WTC11 (cell line): ENCODE data around the gene HOXA13. TPM values are rescaled to one million over a fixed set of nuclear protein-coding genes. Genes with fewer than 3 reads are reported as not detected.

Experiments
- ATAC-seq: fragments of 200-7000 bp; cut with Tn5 transposase; 2 replicates; pipeline ENCODE4 v1.10.0; 2021; ENCODE audit warnings: mild to moderate bottlenecking, moderate library complexity
- CTCF ChIA-PET: fragments of 300-600 bp; sonication (Branson Sonifier 250); formaldehyde crosslinking; loops from one replicate; lab custom pipeline; 2021; ENCODE audit warnings: antibody characterized with exemption; lab: Charles Lee
- POLR2A ChIA-PET: fragments of 350-600 bp; sonication (Branson Sonifier 250); formaldehyde crosslinking; loops from one replicate; lab custom pipeline; 2021; ENCODE audit warnings: antibody characterized with exemption; lab: Charles Lee
- DNase-seq: peaks from one replicate; pipeline ENCODE4 v3.0.0; 2021; ENCODE audit warnings: low spot score
- H3K27ac Mint-ChIP-seq: 2 replicates; pipeline ENCODE4 v1.8.0; 2021; ENCODE audit warnings: mixed read lengths
- H3K27me3 Mint-ChIP-seq: 2 replicates; pipeline ENCODE4 v1.8.0; 2021; ENCODE audit warnings: low read depth, mild to moderate bottlenecking, moderate library complexity, mixed read lengths
- H3K36me3 Mint-ChIP-seq: 2 replicates; pipeline ENCODE4 v1.8.0; 2021; ENCODE audit warnings: mixed read lengths
- H3K4me1 Mint-ChIP-seq: 2 replicates; pipeline ENCODE4 v1.8.0; 2022; ENCODE audit warnings: mixed read lengths
- H3K4me3 Mint-ChIP-seq: 2 replicates; pipeline ENCODE4 v1.8.0; 2021; ENCODE audit warnings: mild to moderate bottlenecking, moderate library complexity, mixed read lengths
- H3K9me3 Mint-ChIP-seq: 2 replicates; pipeline ENCODE4 v1.8.0; 2021; ENCODE audit warnings: mixed read lengths
- ATF1 ChIP-seq: sonication (generic); formaldehyde crosslinking; IDR thresholded peaks from 2 replicates; pipeline ENCODE4 v1.8.1; 2023; ENCODE audit warnings: mild to moderate bottlenecking, moderate library complexity, missing genetic modification reagents
- CBFB ChIP-seq: sonication (generic); formaldehyde crosslinking; IDR thresholded peaks from 2 replicates; pipeline ENCODE4 v1.8.1; 2022; ENCODE audit warnings: mild to moderate bottlenecking, low read depth, missing genetic modification reagents
- ESRRA ChIP-seq: sonication (generic); formaldehyde crosslinking; IDR thresholded peaks from 2 replicates; pipeline ENCODE4 v1.8.1; 2022; ENCODE audit warnings: mild to moderate bottlenecking, missing genetic modification reagents, borderline replicate concordance
- ETV6 ChIP-seq: sonication (generic); formaldehyde crosslinking; IDR thresholded peaks from 2 replicates; pipeline ENCODE4 v1.8.1; 2022; ENCODE audit warnings: mild to moderate bottlenecking, missing genetic modification reagents
- GABPB1 ChIP-seq: sonication (generic); formaldehyde crosslinking; IDR thresholded peaks from 2 replicates; pipeline ENCODE4 v1.8.1; 2023; ENCODE audit warnings: mild to moderate bottlenecking, missing genetic modification reagents
- JUN ChIP-seq: sonication (generic); formaldehyde crosslinking; IDR thresholded peaks from 2 replicates; pipeline ENCODE4 v1.8.0; 2023; ENCODE audit warnings: mild to moderate bottlenecking, missing genetic modification reagents
- NFE2L1 ChIP-seq: sonication (generic); formaldehyde crosslinking; IDR thresholded peaks from 2 replicates; pipeline ENCODE4 v1.8.1; 2023; ENCODE audit warnings: missing genetic modification reagents
- NFYB ChIP-seq: sonication (generic); formaldehyde crosslinking; conservative IDR thresholded peaks from 2 replicates; pipeline ENCODE4 v1.8.0; 2022; ENCODE audit warnings: low read depth, missing genetic modification reagents
- PRRX2 ChIP-seq: fragments of 250-450 bp; sonication (Bioruptor Pico); IDR thresholded peaks from 2 replicates; pipeline ENCODE4 v1.8.0; 2021; ENCODE audit warnings: mild to moderate bottlenecking
- SMAD3 ChIP-seq: sonication (generic); formaldehyde crosslinking; IDR thresholded peaks from 2 replicates; pipeline ENCODE4 v1.8.0; 2022; ENCODE audit warnings: missing genetic modification reagents, mild to moderate bottlenecking, borderline replicate concordance
- TEAD4 ChIP-seq: sonication (generic); formaldehyde crosslinking; IDR thresholded peaks from 2 replicates; pipeline ENCODE4 v1.8.0; 2022; ENCODE audit warnings: mild to moderate bottlenecking, missing genetic modification reagents
- ZNF138 ChIP-seq: sonication (generic); formaldehyde crosslinking; conservative IDR thresholded peaks from 2 replicates; pipeline ENCODE4 v1.8.1; 2022; ENCODE audit warnings: mild to moderate bottlenecking, moderate library complexity, missing genetic modification reagents
- ZNF317 ChIP-seq: sonication (generic); formaldehyde crosslinking; IDR thresholded peaks from 2 replicates; pipeline ENCODE4 v1.8.1; 2023; ENCODE audit warnings: low read depth, mild to moderate bottlenecking, moderate library complexity, missing genetic modification reagents, borderline replicate concordance
- total RNA-seq: library from RNA; stranded (reverse); gene quantifications from 3 replicates; pipeline ENCODE4 v1.2.3, GENCODE V29; 2021
- TF ChIP-seq, protein P1 (sequence below): sonication (generic); formaldehyde crosslinking; IDR thresholded peaks from 2 replicates; pipeline ENCODE4 v1.8.1; 2022; ENCODE audit warnings: mild to moderate bottlenecking, missing genetic modification reagents, moderate library complexity, borderline replicate concordance
- TF ChIP-seq, protein P2 (sequence below): sonication (generic); formaldehyde crosslinking; IDR thresholded peaks from 2 replicates; pipeline ENCODE4 v1.8.0; 2022; ENCODE audit warnings: missing genetic modification reagents
- TF ChIP-seq, protein P3 (sequence below): sonication (generic); formaldehyde crosslinking; IDR thresholded peaks from 2 replicates; pipeline ENCODE4 v1.8.0; 2023; ENCODE audit warnings: missing genetic modification reagents, mild to moderate bottlenecking, borderline replicate concordance
- TF ChIP-seq, protein P4 (sequence below): sonication (generic); formaldehyde crosslinking; IDR thresholded peaks from 2 replicates; pipeline ENCODE4 v1.8.0; 2023; ENCODE audit warnings: mild to moderate bottlenecking, missing genetic modification reagents
- TF ChIP-seq, protein P5 (sequence below): fragments of 250-450 bp; sonication (Bioruptor Pico); IDR thresholded peaks from 2 replicates; pipeline ENCODE4 v1.9.0; 2021; ENCODE audit warnings: mild to moderate bottlenecking

Gene HOXA13
- total RNA-seq, 1 experiment from 2014 or later: not detected

DNA sequence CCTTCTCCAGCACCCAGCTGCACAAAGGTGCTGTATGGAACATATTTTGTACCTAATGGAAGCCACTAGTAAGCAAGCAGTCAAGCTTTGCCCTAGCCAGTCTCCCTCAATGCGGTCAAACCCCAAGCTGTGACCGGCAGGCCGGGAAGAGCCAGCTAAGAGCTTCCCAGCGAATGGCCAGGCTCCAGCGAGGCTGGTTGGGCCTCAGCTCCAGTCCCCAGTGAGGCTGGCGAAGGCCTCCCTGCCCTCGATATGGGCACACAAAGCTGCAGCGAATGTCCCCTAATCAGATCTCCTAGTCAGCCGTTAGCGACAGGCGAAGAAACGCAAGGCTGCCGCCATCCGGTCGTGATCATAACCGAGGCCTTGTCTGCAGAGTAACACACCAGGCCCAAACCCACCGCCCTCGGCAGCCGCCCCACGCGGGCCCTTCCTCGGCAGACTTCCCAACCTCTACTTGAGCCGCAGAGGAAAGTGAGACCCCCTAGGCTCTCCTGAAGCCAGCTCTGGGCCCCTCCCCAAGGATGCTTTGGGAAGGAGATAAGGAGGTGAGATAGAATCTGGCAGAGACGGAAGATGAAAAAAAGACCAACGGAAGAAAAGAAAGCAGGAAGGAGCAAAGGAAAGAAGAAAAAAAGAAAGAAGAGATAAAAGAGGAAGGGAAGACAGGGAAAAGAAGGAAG lies 31.5 kb downstream of the HOXA13 start:
- TF ChIP-seq ATF1 (no peak), NFYB (CRISPR knock-in tag) (no peak), JUN (CRISPR knock-in tag) (no peak), ZNF138 (CRISPR knock-in tag) (no peak), ETV6 (CRISPR knock-in tag) (no peak), CBFB (CRISPR knock-in tag) (no peak), NFE2L1 (CRISPR knock-in tag) (no peak), PRRX2 (no peak), SMAD3 (CRISPR knock-in tag) (no peak), TEAD4 (CRISPR knock-in tag) (no peak), ESRRA (CRISPR knock-in tag) (no peak), GABPB1 (CRISPR knock-in tag) (no peak), ZNF317 (CRISPR knock-in tag) (no peak)
- TF ChIP-seq, protein P1, sequence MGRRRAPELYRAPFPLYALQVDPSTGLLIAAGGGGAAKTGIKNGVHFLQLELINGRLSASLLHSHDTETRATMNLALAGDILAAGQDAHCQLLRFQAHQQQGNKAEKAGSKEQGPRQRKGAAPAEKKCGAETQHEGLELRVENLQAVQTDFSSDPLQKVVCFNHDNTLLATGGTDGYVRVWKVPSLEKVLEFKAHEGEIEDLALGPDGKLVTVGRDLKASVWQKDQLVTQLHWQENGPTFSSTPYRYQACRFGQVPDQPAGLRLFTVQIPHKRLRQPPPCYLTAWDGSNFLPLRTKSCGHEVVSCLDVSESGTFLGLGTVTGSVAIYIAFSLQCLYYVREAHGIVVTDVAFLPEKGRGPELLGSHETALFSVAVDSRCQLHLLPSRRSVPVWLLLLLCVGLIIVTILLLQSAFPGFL (CRISPR knock-in tag): no peak
- TF ChIP-seq, protein P2, sequence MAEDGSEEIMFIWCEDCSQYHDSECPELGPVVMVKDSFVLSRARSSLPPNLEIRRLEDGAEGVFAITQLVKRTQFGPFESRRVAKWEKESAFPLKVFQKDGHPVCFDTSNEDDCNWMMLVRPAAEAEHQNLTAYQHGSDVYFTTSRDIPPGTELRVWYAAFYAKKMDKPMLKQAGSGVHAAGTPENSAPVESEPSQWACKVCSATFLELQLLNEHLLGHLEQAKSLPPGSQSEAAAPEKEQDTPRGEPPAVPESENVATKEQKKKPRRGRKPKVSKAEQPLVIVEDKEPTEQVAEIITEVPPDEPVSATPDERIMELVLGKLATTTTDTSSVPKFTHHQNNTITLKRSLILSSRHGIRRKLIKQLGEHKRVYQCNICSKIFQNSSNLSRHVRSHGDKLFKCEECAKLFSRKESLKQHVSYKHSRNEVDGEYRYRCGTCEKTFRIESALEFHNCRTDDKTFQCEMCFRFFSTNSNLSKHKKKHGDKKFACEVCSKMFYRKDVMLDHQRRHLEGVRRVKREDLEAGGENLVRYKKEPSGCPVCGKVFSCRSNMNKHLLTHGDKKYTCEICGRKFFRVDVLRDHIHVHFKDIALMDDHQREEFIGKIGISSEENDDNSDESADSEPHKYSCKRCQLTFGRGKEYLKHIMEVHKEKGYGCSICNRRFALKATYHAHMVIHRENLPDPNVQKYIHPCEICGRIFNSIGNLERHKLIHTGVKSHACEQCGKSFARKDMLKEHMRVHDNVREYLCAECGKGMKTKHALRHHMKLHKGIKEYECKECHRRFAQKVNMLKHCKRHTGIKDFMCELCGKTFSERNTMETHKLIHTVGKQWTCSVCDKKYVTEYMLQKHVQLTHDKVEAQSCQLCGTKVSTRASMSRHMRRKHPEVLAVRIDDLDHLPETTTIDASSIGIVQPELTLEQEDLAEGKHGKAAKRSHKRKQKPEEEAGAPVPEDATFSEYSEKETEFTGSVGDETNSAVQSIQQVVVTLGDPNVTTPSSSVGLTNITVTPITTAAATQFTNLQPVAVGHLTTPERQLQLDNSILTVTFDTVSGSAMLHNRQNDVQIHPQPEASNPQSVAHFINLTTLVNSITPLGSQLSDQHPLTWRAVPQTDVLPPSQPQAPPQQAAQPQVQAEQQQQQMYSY (CRISPR knock-in tag): no peak
- TF ChIP-seq, protein P3, sequence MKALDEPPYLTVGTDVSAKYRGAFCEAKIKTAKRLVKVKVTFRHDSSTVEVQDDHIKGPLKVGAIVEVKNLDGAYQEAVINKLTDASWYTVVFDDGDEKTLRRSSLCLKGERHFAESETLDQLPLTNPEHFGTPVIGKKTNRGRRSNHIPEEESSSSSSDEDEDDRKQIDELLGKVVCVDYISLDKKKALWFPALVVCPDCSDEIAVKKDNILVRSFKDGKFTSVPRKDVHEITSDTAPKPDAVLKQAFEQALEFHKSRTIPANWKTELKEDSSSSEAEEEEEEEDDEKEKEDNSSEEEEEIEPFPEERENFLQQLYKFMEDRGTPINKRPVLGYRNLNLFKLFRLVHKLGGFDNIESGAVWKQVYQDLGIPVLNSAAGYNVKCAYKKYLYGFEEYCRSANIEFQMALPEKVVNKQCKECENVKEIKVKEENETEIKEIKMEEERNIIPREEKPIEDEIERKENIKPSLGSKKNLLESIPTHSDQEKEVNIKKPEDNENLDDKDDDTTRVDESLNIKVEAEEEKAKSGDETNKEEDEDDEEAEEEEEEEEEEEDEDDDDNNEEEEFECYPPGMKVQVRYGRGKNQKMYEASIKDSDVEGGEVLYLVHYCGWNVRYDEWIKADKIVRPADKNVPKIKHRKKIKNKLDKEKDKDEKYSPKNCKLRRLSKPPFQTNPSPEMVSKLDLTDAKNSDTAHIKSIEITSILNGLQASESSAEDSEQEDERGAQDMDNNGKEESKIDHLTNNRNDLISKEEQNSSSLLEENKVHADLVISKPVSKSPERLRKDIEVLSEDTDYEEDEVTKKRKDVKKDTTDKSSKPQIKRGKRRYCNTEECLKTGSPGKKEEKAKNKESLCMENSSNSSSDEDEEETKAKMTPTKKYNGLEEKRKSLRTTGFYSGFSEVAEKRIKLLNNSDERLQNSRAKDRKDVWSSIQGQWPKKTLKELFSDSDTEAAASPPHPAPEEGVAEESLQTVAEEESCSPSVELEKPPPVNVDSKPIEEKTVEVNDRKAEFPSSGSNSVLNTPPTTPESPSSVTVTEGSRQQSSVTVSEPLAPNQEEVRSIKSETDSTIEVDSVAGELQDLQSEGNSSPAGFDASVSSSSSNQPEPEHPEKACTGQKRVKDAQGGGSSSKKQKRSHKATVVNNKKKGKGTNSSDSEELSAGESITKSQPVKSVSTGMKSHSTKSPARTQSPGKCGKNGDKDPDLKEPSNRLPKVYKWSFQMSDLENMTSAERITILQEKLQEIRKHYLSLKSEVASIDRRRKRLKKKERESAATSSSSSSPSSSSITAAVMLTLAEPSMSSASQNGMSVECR (CRISPR knock-in tag): no peak
- TF ChIP-seq, protein P4, sequence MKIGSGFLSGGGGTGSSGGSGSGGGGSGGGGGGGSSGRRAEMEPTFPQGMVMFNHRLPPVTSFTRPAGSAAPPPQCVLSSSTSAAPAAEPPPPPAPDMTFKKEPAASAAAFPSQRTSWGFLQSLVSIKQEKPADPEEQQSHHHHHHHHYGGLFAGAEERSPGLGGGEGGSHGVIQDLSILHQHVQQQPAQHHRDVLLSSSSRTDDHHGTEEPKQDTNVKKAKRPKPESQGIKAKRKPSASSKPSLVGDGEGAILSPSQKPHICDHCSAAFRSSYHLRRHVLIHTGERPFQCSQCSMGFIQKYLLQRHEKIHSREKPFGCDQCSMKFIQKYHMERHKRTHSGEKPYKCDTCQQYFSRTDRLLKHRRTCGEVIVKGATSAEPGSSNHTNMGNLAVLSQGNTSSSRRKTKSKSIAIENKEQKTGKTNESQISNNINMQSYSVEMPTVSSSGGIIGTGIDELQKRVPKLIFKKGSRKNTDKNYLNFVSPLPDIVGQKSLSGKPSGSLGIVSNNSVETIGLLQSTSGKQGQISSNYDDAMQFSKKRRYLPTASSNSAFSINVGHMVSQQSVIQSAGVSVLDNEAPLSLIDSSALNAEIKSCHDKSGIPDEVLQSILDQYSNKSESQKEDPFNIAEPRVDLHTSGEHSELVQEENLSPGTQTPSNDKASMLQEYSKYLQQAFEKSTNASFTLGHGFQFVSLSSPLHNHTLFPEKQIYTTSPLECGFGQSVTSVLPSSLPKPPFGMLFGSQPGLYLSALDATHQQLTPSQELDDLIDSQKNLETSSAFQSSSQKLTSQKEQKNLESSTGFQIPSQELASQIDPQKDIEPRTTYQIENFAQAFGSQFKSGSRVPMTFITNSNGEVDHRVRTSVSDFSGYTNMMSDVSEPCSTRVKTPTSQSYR (CRISPR knock-in tag): no peak
- TF ChIP-seq, protein P5, sequence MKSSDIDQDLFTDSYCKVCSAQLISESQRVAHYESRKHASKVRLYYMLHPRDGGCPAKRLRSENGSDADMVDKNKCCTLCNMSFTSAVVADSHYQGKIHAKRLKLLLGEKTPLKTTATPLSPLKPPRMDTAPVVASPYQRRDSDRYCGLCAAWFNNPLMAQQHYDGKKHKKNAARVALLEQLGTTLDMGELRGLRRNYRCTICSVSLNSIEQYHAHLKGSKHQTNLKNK: no peak
- H3K9me3 Mint-ChIP-seq: no peaks in the 10 kb centered on the region
- ATAC-seq (no peak), DNase-seq (peak; percentile 35)
- H3K36me3 Mint-ChIP-seq: 0 out of 2 replicates have a peak, but pooled peaks cover 2% of the 10 kb centered on the region
- H3K4me1 Mint-ChIP-seq: peaks cover 26% of the 10 kb centered on the region
- H3K4me3 Mint-ChIP-seq: peak overlapping the region; percentile 13
- H3K27ac Mint-ChIP-seq: no peak overlapping the region
- POLR2A ChIA-PET: no interaction called here
- peaks cover 99% of the 10 kb centered on the region for H3K27me3 Mint-ChIP-seq
- CTCF ChIA-PET: interaction anchor here (3.7 kb wide), 1 partner anchor 11 kb away, joined by 22 read pairs; no protein-coding TSS in a partner anchor
